Spleen (tissue), 7 donors: ENCODE measurements around the gene CXADR.

ENCODE experiments used
- CTCF ChIP-seq, 11 experiments: fragments of 200-600 bp in 7 of 11; fragments of 450-650 bp in 4 of 11; sonication (generic) in 4 of 11; IDR thresholded peaks in 8 of 11; conservative IDR thresholded peaks in 3 of 11; 1 replicate in 7 of 11; 2 replicates in 4 of 11; pipeline versions ENCODE4 v1.4.0 to v1.8.0; 2016 to 2021; ENCODE audit warnings: antibody characterized with exemption in 11 of 11, inconsistent platforms in 4 of 11, mild to moderate bottlenecking in 1 of 11
- POLR2A ChIP-seq, 3 donors: fragments of 450-650 bp; IDR thresholded peaks; one replicate each; pipeline ENCODE4 v1.5.1; 2017; ENCODE audit warnings: antibody characterized with exemption in 3 of 3, mild to moderate bottlenecking in 1 of 3
- POLR2AphosphoS5 ChIP-seq, 3 donors: sonication (generic); formaldehyde crosslinking; IDR thresholded peaks; one replicate each; pipeline ENCODE4 v1.5.1; 2017; ENCODE audit warnings: antibody characterized with exemption in 3 of 3
- donor health status: DM: no; HTN: no; CAD: no; lungs with moderate emphysema.
- donor health status: DM: no; HTN: no; CAD: no.
- donor health status: DM: no; HTN: no; CAD: no.

GRCh38 chr21:17585875-17586450 is 73.1 kb downstream of the CXADR start:
- TF ChIP-seq POLR2A (IDR thresholded peaks at IDR 0.05) (no peak), CTCF (IDR thresholded peaks at IDR 0.05 in 8 of 11, conservative IDR thresholded peaks at IDR 0.05 in 3 of 11) (peak in 10 of 11 experiments; percentile 17 to 64 (median 46)), POLR2AphosphoS5 (IDR thresholded peaks at IDR 0.05) (no peak)
